DMS 273 (cell line): ENCODE measurements around the gene GRK6.
"Not testable (repeated sequence)": the region's sequence is repeated elsewhere in the genome, so short reads cannot be mapped to it uniquely, and the experiment has no call there.

Experiments
- DNase-seq: peaks from one replicate; lab custom pipeline; 2025; ENCODE audit not compliant: unreplicated experiment; lab: John Stamatoyannopoulos, UW

The GRK6 gene

GRCh38 chr5:177483994-177484901 is 57.8 kb downstream of the GRK6 start:
- DNase-seq: peak; percentile 92

- peak; percentile 60 for DNase-seq
These were observed 58.5 kb downstream of the GRK6 start for GRCh38 chr5:177484902-177485549.

- not testable (repeated sequence) for DNase-seq
These were observed 59.3 kb downstream of the GRK6 start for GRCh38 chr5:177485753-177486152.

DNA sequence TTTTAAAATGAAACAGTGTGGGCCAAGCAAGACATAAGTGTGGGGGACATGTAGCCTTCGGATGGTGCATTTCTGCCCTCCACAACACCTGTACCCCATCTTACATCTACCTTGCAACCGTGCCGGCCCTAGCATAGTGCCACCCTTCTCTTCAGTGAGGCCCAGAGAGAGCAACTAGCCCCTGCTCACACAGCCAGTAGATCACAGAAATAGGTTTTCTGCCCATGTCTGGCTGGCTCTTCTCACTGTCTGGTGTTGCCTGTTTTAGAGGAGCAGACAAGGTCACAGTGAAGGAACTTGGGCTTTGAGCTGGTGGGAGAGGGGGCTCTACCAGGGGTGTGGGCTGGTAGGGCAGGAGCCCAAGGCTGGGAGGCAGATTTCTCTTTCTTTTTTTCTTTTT is 59.8 kb downstream of the GRK6 start:
- no peak for DNase-seq

DNA sequence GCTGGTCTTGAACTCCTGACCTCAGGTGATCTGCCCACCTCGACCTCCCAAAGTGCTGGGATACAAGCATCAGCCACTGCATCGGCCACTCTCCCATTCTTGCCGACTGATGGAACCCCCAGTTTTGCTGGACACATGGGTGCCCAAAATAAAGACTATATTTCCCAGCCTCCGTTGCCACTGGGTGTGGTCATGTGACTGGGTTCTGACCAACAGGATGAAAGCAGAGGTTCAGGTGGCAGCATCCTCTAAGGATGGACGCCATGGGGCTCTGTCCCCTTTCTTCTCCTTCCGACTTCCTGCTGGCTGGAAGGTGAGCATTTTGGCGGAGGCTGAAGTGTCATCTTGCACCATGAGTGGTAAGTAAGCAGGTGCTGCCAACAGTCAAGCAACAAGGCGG is 60.7 kb downstream of the GRK6 start:
- DNase-seq: no peak

GRCh38 chr5:177487975-177488374 is 61.5 kb downstream of the GRK6 start:
- no peak for DNase-seq

GRCh38 chr5:177489119-177489716 is 62.7 kb downstream of the GRK6 start:
- DNase-seq: no peak

DNA sequence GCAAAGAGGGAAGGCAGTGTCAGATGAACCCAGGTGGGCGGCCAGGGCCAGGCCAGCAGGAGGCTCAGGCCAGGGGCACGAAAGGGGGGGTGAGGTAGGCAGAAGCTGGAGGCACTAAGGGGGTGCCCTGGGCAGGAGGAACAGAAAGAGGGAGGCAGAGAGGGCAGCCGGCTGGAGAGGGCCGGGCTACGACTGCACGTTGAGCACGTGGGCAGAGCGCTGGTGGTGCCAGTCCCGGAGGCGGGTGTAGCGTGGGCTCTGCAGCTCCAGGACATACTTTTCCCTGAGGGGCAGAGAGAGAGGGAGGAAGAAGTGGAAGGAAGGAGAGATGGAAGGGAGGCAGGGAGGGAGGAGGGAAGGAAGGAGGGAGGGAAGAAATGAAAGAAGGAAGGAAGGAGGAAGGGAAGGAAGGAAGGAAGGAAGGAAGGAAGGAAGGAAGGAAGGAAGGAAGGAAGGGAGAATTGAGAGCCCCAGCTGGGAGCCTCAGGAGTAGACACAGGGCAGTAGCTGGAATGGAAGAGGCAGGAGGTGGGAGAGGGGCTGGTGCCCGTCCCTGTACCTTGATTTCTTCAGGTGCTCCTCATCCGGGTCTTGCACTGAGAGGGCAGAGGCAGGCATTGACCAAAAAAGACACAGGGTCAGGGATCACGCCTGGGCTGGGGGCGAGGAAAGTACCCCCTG is 64.0 kb downstream of the GRK6 start:
- no peak for DNase-seq

GRCh38 chr5:177490992-177491391 is 64.5 kb downstream of the GRK6 start:
- DNase-seq: no peak

DNA sequence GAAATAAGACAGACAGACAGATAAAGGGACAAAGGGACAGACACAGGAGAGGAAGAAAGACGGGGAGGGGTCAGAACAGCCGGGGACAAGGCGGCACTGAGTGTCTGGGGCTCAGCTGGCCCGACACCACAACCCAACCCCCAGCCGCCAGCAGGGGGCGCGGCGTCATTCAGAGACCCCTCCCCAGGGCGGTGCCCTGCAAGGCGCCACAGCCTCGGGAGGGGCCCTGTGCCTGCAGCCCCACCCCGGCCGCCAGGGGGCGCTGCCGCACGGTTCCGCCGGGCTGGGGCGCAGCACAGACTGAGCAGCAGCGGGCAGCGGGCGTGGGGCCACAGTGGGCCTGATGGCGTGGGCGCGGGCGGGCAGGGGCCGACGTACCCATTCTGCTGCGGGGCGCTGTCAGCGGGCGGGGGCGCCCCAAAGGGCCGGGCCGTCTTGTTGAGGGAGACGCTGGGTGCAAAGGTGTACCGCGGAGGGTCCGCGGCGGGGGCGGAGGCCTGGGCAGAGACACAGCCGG is 65.0 kb downstream of the GRK6 start:
- peak; percentile 51 for DNase-seq

GRCh38 chr5:177491983-177492746 is 65.7 kb downstream of the GRK6 start:
- DNase-seq: no peak
